Endodermal cell (in vitro differentiated cells): ENCODE measurements around the gene CCDC144A. TPM values are rescaled to one million over a fixed set of nuclear protein-coding genes. Genes with fewer than 3 reads are reported as not detected.
A peak's percentile ranks its signal among the peaks of the same experiment; 100 is the strongest.
"Not testable (repeated sequence)": the region's sequence is repeated elsewhere in the genome, so short reads cannot be mapped to it uniquely, and the experiment has no call there.

Source experiments
- DNase-seq: peaks from one replicate; pipeline ENCODE4 v3.0.0-alpha.2; 2017
- H3K27ac ChIP-seq: 2 replicates; pipeline ENCODE4 v1.5.1; 2013; ENCODE audit warnings: mild to moderate bottlenecking, low read depth, low read length, moderate library complexity
- H3K27me3 ChIP-seq: 2 replicates; pipeline ENCODE4 v1.6.1; 2013; ENCODE audit warnings: mild to moderate bottlenecking, low read length, moderate library complexity; ENCODE audit not compliant: insufficient read depth, control insufficient read depth, poor library complexity, severe bottlenecking
- H3K36me3 ChIP-seq: 2 replicates; pipeline ENCODE4 v1.7.0; 2013; ENCODE audit warnings: mild to moderate bottlenecking, low read length, moderate library complexity; ENCODE audit not compliant: control insufficient read depth, insufficient read depth
- H3K4me1 ChIP-seq: one replicate; pipeline ENCODE4 v1.7.0; 2013; ENCODE audit warnings: low read length; ENCODE audit not compliant: control insufficient read depth, insufficient read depth
- H3K4me3 ChIP-seq: 2 replicates; pipeline ENCODE4 v1.5.1; 2013; ENCODE audit warnings: mild to moderate bottlenecking, low read length, moderate library complexity
- H3K9ac ChIP-seq: 2 replicates; pipeline ENCODE4 v1.6.1; 2013; ENCODE audit warnings: mild to moderate bottlenecking, low read length, moderate library complexity; ENCODE audit not compliant: poor library complexity, severe bottlenecking; ENCODE audit errors: extremely low read depth
- H3K9me3 ChIP-seq: 2 replicates; pipeline ENCODE4 v1.6.1; 2013; ENCODE audit warnings: mild to moderate bottlenecking, low read length, moderate library complexity; ENCODE audit not compliant: control insufficient read depth
- H3K27ac Mint-ChIP-seq: 2 replicates; pipeline ENCODE4 v1.8.0; 2020; ENCODE audit warnings: mixed read lengths
- H3K27me3 Mint-ChIP-seq: 2 replicates; pipeline ENCODE4 v1.8.0; 2021; ENCODE audit warnings: mild to moderate bottlenecking, mixed read lengths; ENCODE audit not compliant: insufficient read depth
- H3K36me3 Mint-ChIP-seq: 2 replicates; pipeline ENCODE4 v1.8.0; 2020; ENCODE audit warnings: low read depth, mixed read lengths
- H3K4me1 Mint-ChIP-seq: 2 replicates; pipeline ENCODE4 v1.8.0; 2020; ENCODE audit warnings: mixed read lengths
- H3K4me3 Mint-ChIP-seq: 2 replicates; pipeline ENCODE4 v1.8.0; 2020; ENCODE audit warnings: mild to moderate bottlenecking, moderate library complexity, mixed read lengths
- H3K9me3 Mint-ChIP-seq: 2 replicates; pipeline ENCODE4 v1.8.0; 2020; ENCODE audit warnings: mild to moderate bottlenecking, mixed read lengths
- CTCF ChIP-seq: fragments of 200-600 bp; sonication (generic); conservative IDR thresholded peaks from 2 replicates; pipeline ENCODE4 v1.5.0; 2021; ENCODE audit warnings: antibody characterized with exemption, mild to moderate bottlenecking
- WGBS, 2 experiments: methylation state at CpG; one replicate each; pipeline versions ENCODE4 v1.1.5 to v1.1.7; 2013; ENCODE audit warnings: missing lambda C conversion rate in 2 of 2, mixed read lengths in 1 of 2; ENCODE audit not compliant: insufficient coverage in 1 of 2, insufficient read length in 1 of 2; 5-methylcytosine and 5-hydroxymethylcytosine counted together
- total RNA-seq, 2 donors: library from RNA; stranded (reverse); fragmentation: NEBNext Ultra II Directional in 1 of 2; extraction: Animal tissue kit (Norgen Biotek cat#: 25700) in 1 of 2; gene quantifications; 2 replicates in 1 of 2; 3 replicates in 1 of 2; pipeline ENCODE4 v1.2.1, GENCODE V29; 2021

CCDC144A gene
- total RNA-seq, 2 donors from 2014 or later = 0.81 to 1.3 TPM

DNA sequence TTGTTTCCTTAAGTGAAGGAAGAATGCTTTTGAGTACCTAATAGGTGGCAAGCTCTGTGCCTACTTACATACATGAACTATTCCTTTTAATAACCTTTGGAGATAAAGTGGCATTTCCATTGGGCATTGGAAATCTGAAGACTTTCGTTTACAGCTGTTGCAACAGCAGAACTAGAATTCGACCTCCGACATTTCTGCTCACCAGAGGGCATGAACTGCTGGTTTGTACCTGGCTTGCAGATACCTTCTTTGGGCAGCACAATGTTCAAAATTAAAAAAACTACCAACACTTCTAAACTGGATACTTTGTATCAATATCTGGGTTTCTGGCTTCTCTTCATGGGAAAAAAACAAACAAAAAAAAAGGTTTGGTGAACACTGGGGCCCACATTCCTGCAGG lies 99.6 kb downstream of the CCDC144A start:
- not testable (repeated sequence) for H3K4me1 Mint-ChIP-seq, H3K4me3 ChIP-seq, H3K27ac Mint-ChIP-seq, H3K9me3 Mint-ChIP-seq, H3K36me3 Mint-ChIP-seq, H3K36me3 ChIP-seq, H3K9ac ChIP-seq, H3K4me3 Mint-ChIP-seq, H3K4me1 ChIP-seq, DNase-seq, H3K27ac ChIP-seq, H3K9me3 ChIP-seq, H3K27me3 ChIP-seq, H3K27me3 Mint-ChIP-seq
- WGBS, 2 experiments = no CpG with 5 or more reads among the region's 3 CpGs

DNA sequence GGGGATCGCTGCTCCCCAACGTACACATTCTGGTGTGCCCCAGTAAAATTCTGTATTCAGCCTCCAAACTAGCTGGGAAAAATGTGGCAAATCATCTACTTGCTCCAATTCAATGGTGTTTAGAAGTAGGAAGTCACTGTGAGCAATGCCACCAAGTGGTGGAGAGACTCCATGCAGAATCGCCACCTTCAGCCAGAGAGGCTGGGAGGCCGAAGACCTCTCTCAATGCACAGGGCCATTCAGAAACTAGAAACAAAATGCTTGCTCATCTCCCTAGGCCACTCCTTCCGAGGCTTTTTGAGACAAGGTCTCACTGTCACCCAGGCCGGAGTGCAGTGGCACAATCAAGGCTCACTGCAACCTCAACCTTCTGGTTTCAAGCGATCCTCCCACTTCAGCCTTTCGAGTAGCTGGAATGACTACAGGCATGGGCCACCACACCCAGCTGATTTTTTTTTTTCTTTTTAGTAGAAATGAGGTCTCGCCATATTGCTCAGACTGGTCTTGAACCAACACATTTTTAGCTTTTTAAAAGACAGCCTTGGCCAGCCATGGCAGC lies 100.4 kb downstream of the CCDC144A start:
- H3K27ac ChIP-seq, H3K27me3 ChIP-seq, H3K9me3 ChIP-seq, H3K36me3 Mint-ChIP-seq, H3K9ac ChIP-seq, H3K4me1 Mint-ChIP-seq, H3K4me1 ChIP-seq, H3K4me3 Mint-ChIP-seq, H3K27me3 Mint-ChIP-seq, H3K27ac Mint-ChIP-seq, H3K36me3 ChIP-seq, H3K4me3 ChIP-seq, H3K9me3 Mint-ChIP-seq: not testable (repeated sequence)
- TF ChIP-seq CTCF = peak; percentile 49
- 69 to 90% methylated on average over 3 to 6 of the region's 9 CpGs for WGBS, 2 experiments
- DNase-seq = peak; percentile 55

GRCh38 chr17:16794215-16794614 lies 104.2 kb downstream of the CCDC144A start:
- not testable (repeated sequence) for H3K4me3 Mint-ChIP-seq, H3K36me3 Mint-ChIP-seq

GRCh38 chr17:16795894-16796293 lies 105.9 kb downstream of the CCDC144A start:
- H3K4me3 ChIP-seq, H3K27me3 ChIP-seq, H3K27me3 Mint-ChIP-seq, H3K4me1 ChIP-seq, H3K9me3 Mint-ChIP-seq, H3K36me3 Mint-ChIP-seq, H3K36me3 ChIP-seq, H3K9ac ChIP-seq, H3K4me3 Mint-ChIP-seq, H3K9me3 ChIP-seq, H3K27ac ChIP-seq, H3K27ac Mint-ChIP-seq: not testable (repeated sequence)
- WGBS, 2 experiments = 93% methylated on average over 6 of the region's 7 CpGs; no CpG with 5 or more reads in 1 of the 2 experiments
- peaks cover 10% of the 10 kb centered on the region for H3K4me1 Mint-ChIP-seq
- DNase-seq = peak; percentile 36

More at GRCh38 chr17:16794215-16794614, 104.2 kb downstream of the CCDC144A start:
- H3K36me3 ChIP-seq, H3K27ac Mint-ChIP-seq, H3K27ac ChIP-seq, H3K9me3 ChIP-seq, H3K9ac ChIP-seq, H3K4me3 ChIP-seq, DNase-seq, H3K9me3 Mint-ChIP-seq, H3K4me1 ChIP-seq, H3K27me3 ChIP-seq, H3K27me3 Mint-ChIP-seq: not testable (repeated sequence)
- 81% methylated on average over 2 of the region's 5 CpGs; no CpG with 5 or more reads in 1 of the 2 experiments for WGBS, 2 experiments
- peaks cover 10% of the 10 kb centered on the region for H3K4me1 Mint-ChIP-seq

DNA sequence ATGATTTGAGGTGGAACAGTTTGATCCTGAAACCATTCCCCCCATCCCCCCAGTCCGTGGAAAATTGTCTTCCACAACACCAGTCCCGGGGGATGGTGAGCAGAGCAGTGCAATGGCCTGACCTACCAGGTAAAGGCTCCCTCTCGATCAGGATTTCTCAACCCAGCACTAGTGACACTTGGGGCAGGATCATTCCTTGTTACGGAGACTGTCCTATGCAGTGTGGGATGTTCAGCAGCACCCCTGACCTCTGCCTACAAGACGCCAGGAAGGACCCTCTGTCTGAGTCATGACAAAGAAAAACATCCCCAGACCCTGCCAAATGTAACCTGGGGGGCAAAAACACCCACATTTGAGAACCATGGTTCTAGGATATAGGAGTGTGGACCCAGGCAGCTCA lies 114.8 kb downstream of the CCDC144A start:
- H3K9me3 Mint-ChIP-seq, H3K27me3 ChIP-seq, H3K4me1 ChIP-seq, H3K4me3 ChIP-seq, H3K27ac Mint-ChIP-seq, H3K27me3 Mint-ChIP-seq, H3K9me3 ChIP-seq, H3K27ac ChIP-seq, H3K36me3 Mint-ChIP-seq, H3K9ac ChIP-seq, H3K36me3 ChIP-seq, H3K4me3 Mint-ChIP-seq, H3K4me1 Mint-ChIP-seq: not testable (repeated sequence)
- 84 to 100% methylated on average over 2 to 5 of the region's 5 CpGs for WGBS, 2 experiments
- peak; percentile 47 for DNase-seq

DNA sequence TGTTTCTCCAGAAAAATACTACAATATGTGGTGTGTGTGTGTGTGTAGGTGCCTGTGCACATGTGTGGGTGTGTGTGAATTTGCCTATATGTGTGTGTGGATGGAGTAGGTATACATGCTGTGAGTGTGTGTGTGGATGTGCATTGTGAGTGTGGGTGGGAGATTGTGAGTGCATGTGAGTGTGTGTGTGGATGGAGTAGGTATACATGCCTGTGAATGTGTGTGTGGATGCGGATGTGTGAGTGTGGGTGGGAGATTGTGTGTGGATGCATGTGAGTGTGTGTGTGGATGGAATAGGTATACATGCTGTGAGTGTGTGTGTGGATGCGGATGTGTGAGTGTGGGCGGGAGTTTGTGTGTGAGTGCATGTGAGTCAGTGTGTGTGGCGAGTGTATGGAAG lies 116.6 kb downstream of the CCDC144A start:
- not testable (repeated sequence) for H3K27me3 ChIP-seq, H3K9ac ChIP-seq, H3K4me3 ChIP-seq, H3K27me3 Mint-ChIP-seq, H3K4me3 Mint-ChIP-seq, H3K27ac Mint-ChIP-seq, H3K4me1 ChIP-seq, H3K4me1 Mint-ChIP-seq, H3K27ac ChIP-seq, H3K9me3 Mint-ChIP-seq, H3K36me3 Mint-ChIP-seq, H3K9me3 ChIP-seq, H3K36me3 ChIP-seq
- DNase-seq = peak; percentile 22
- WGBS, 2 experiments = 80% methylated on average over 2 of the region's 4 CpGs; no CpG with 5 or more reads in 1 of the 2 experiments
